IMR-90 (cell line): ENCODE results near the gene ADAMTS20.

Experiments
- CEBPB ChIP-seq: IDR thresholded peaks from 2 replicates; pipeline ENCODE4 v1.6.1; 2012; ENCODE audit warnings: low read depth, low read length, improper control_type of control experiment
- CHD1 ChIP-seq: IDR thresholded peaks from 2 replicates; pipeline ENCODE4 v1.6.1; 2012; ENCODE audit warnings: low read depth, low read length, improper control_type of control experiment
- MAFK ChIP-seq: IDR thresholded peaks from 2 replicates; pipeline ENCODE4 v1.6.1; 2012; ENCODE audit warnings: low read depth, low read length, improper control_type of control experiment
- POLR2A ChIP-seq: IDR thresholded peaks from 2 replicates; pipeline ENCODE4 v1.6.1; 2012; ENCODE audit warnings: mild to moderate bottlenecking, low read depth, low read length
- RCOR1 ChIP-seq: IDR thresholded peaks from 2 replicates; pipeline ENCODE4 v1.6.1; 2012; ENCODE audit warnings: mild to moderate bottlenecking, low read length, improper control_type of control experiment; ENCODE audit not compliant: insufficient replicate concordance
- TF ChIP-seq, protein P1 (sequence below): conservative IDR thresholded peaks from 2 replicates; pipeline ENCODE4 v1.5.1; 2012; ENCODE audit warnings: mild to moderate bottlenecking, low read depth, low read length, improper control_type of control experiment

DNA sequence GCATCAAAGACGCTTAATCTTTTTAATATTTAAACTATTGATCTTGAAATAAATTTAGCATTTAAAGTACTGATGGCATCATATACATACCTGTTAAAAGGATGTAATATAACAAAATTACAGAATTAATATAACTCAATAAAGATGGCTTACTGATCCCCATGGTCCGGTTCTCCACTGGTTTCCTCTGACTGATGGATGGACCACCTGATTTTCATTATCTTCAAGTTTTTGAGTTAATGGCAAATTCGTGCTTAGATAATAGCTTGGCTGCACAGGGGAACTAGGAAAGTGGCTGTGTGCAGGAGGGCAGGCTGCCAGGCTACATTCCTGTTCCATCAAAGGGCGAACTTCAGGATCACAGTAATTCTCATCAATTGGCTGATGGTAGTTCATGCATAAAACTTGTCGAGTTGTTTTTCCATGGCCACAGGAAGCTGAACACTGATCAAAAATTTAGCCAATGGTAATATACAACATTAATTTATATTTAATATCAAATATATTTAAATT is 123.9 kb downstream of the ADAMTS20 start:
- TF ChIP-seq, protein P1, sequence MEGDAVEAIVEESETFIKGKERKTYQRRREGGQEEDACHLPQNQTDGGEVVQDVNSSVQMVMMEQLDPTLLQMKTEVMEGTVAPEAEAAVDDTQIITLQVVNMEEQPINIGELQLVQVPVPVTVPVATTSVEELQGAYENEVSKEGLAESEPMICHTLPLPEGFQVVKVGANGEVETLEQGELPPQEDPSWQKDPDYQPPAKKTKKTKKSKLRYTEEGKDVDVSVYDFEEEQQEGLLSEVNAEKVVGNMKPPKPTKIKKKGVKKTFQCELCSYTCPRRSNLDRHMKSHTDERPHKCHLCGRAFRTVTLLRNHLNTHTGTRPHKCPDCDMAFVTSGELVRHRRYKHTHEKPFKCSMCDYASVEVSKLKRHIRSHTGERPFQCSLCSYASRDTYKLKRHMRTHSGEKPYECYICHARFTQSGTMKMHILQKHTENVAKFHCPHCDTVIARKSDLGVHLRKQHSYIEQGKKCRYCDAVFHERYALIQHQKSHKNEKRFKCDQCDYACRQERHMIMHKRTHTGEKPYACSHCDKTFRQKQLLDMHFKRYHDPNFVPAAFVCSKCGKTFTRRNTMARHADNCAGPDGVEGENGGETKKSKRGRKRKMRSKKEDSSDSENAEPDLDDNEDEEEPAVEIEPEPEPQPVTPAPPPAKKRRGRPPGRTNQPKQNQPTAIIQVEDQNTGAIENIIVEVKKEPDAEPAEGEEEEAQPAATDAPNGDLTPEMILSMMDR = no peak
- TF ChIP-seq POLR2A (no peak), CHD1 (no peak), RCOR1 (no peak), MAFK (no peak), CEBPB (no peak)
